ENCODE data around the gene COL18A1.

COL18A1 gene

GRCh38 chr21:45515241-45516061 lies 110.5 kb downstream of the COL18A1 start:
- no peaks in the 10 kb centered on the region for H3K4me1 ChIP-seq (ENCODE audit: insufficient read depth, low read length)

GRCh38 chr21:45516071-45516670 lies 111.2 kb downstream of the COL18A1 start:
- no peak overlapping the region for H3K27ac ChIP-seq (ENCODE audit: low read length)
- H3K27me3 ChIP-seq (ENCODE audit: insufficient read depth, low read length, poor library complexity): no peaks in the 10 kb centered on the region
- H3K4me1 ChIP-seq (ENCODE audit: insufficient read depth, low read length): no peaks in the 10 kb centered on the region
- no peak overlapping the region for H3K4me2 ChIP-seq (ENCODE audit: insufficient read depth, low read length)
- TF ChIP-seq EZH2 (IDR thresholded peaks at IDR 0.05; ENCODE audit: borderline replicate concordance, low read depth, low read length, severe bottlenecking): no peak
- no peak for TF ChIP-seq CTCF (IDR thresholded peaks at IDR 0.05; ENCODE audit: borderline replicate concordance, extremely low read depth, low read length, poor library complexity, severe bottlenecking)
- H3K9ac ChIP-seq (ENCODE audit: low read depth, low read length): no peak overlapping the region
- DNase-seq (no peak), ATAC-seq (ENCODE audit: insufficient read depth, low read depth) (no peak)
- H3K4me3 ChIP-seq (ENCODE audit: low read depth in 1 of 2, low read length in 2 of 2): no peak overlapping the region
- peaks cover 28% of the 10 kb centered on the region for H3K79me2 ChIP-seq (ENCODE audit: insufficient read depth, low read length)
- H2AFZ ChIP-seq (ENCODE audit: low read depth, low read length): no peak overlapping the region
- H3K9me3 ChIP-seq (ENCODE audit: insufficient read depth, low read length, severe bottlenecking): peaks cover 19% of the 10 kb centered on the region
- H4K20me1 ChIP-seq (ENCODE audit: insufficient read depth, low read length): peaks cover 34% of the 10 kb centered on the region
- H3K36me3 ChIP-seq (ENCODE audit: insufficient read depth, low read length): peaks cover 85% of the 10 kb centered on the region

More at GRCh38 chr21:45515241-45516061, 110.5 kb downstream of the COL18A1 start:
- Histone ChIP-seq H4K20me1 (ENCODE audit: insufficient read depth, low read length) (peaks cover 34% of the 10 kb centered on the region), H3K9ac (ENCODE audit: low read depth, low read length) (no peak overlapping the region), H3K79me2 (ENCODE audit: insufficient read depth, low read length) (peaks cover 26% of the 10 kb centered on the region), H3K27ac (ENCODE audit: low read length) (no peak overlapping the region), H3K36me3 (ENCODE audit: insufficient read depth, low read length) (peaks cover 78% of the 10 kb centered on the region), H3K4me2 (ENCODE audit: insufficient read depth, low read length) (no peak overlapping the region), H3K9me3 (ENCODE audit: insufficient read depth, low read length, severe bottlenecking) (peaks cover 17% of the 10 kb centered on the region), H3K27me3 (ENCODE audit: insufficient read depth, low read length, poor library complexity) (no peaks in the 10 kb centered on the region), H3K4me3 (ENCODE audit: low read depth in 1 of 2, low read length in 2 of 2) (no peak overlapping the region), H2AFZ (ENCODE audit: low read depth, low read length) (no peak overlapping the region)
- no peak for DNase-seq
- ATAC-seq (ENCODE audit: insufficient read depth, low read depth): no peak
- no peak for TF ChIP-seq CTCF (IDR thresholded peaks at IDR 0.05; ENCODE audit: borderline replicate concordance, extremely low read depth, low read length, poor library complexity, severe bottlenecking)
- TF ChIP-seq EZH2 (IDR thresholded peaks at IDR 0.05; ENCODE audit: borderline replicate concordance, low read depth, low read length, severe bottlenecking): no peak

- no peak for DNase-seq
- Histone ChIP-seq H3K4me3 (ENCODE audit: low read depth in 1 of 2, low read length in 2 of 2) (no peak overlapping the region), H3K9me3 (ENCODE audit: insufficient read depth, low read length, severe bottlenecking) (peaks cover 24% of the 10 kb centered on the region), H3K4me2 (ENCODE audit: insufficient read depth, low read length) (no peak overlapping the region), H3K27ac (ENCODE audit: low read length) (no peak overlapping the region), H3K27me3 (ENCODE audit: insufficient read depth, low read length, poor library complexity) (no peaks in the 10 kb centered on the region), H3K36me3 (ENCODE audit: insufficient read depth, low read length) (peaks cover 90% of the 10 kb centered on the region), H2AFZ (ENCODE audit: low read depth, low read length) (no peak overlapping the region), H4K20me1 (ENCODE audit: insufficient read depth, low read length) (peaks cover 34% of the 10 kb centered on the region), H3K79me2 (ENCODE audit: insufficient read depth, low read length) (peaks cover 28% of the 10 kb centered on the region), H3K9ac (ENCODE audit: low read depth, low read length) (no peak overlapping the region), H3K4me1 (ENCODE audit: insufficient read depth, low read length) (no peaks in the 10 kb centered on the region)
- TF ChIP-seq EZH2 (IDR thresholded peaks at IDR 0.05; ENCODE audit: borderline replicate concordance, low read depth, low read length, severe bottlenecking) (no peak), CTCF (IDR thresholded peaks at IDR 0.05; ENCODE audit: borderline replicate concordance, extremely low read depth, low read length, poor library complexity, severe bottlenecking) (no peak)
- ATAC-seq (ENCODE audit: insufficient read depth, low read depth): no peak
These were observed 111.7 kb downstream of the COL18A1 start for GRCh38 chr21:45516671-45517151.
